Measurements from ENCODE around the gene ARHGAP23. TPM values are rescaled to one million over a fixed set of nuclear protein-coding genes. Genes with fewer than 3 reads are reported as not detected.

Gene ARHGAP23
- total RNA-seq, 3 donors from 2014 or later (not counting 1 experiment from before 2014, with no cell fraction given) = 0.19 to 1.8 (median 1.7) TPM

DNA sequence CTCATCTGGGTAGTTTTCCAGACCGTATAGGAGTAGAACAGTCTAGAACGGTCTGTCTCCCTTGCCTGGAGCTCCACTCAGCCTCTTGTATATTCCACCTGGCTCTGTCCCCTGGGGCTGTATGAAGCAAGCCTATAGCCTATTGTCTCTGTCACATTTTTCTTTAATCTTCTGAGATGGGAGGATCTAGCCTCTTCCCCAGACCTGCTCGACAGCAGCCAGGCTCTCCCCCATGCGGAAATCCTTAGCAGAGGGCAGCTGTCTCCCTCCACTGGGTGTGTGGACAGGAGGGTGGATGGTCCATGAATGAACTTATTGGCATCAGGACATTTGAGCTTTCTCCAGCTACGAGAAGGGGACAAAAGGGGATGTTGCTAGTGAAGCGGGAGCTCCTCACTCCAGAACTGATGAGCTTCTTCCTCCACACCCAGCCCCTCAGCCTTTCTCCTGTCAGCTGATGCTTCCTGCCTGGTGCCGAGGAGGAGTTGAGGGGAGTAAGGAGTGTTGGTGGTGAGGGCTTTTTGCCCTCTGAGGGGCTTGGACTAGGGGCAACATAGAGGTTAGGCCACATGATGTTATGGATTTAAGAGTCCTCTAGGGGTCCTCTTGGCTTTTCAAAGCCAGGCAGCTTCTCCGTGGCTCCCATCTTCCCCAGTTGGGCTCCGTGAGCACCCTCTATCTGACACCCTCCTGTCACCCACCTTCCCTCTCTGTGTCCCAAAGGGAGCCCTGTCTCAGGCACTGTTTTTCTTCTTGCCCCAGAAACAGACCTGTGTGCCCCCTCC, 28.0 kb downstream of the ARHGAP23 start:
- DNase-seq = no peak
- H3K36me3 Mint-ChIP-seq = no peaks in the 10 kb centered on the region
- peaks cover 10 to 18% of the 10 kb centered on the region in 2 donors for H3K4me1 Mint-ChIP-seq
- Histone ChIP-seq H3K9me3 (ENCODE audit: control insufficient read depth, insufficient read depth, low read length) (no peaks in the 10 kb centered on the region), H3K27ac (ENCODE audit: low read length) (no peak overlapping the region), H3K4me3 (ENCODE audit: low read length) (no peak overlapping the region), H3K27me3 (ENCODE audit: control insufficient read depth, insufficient read depth, low read length) (peaks cover 10% of the 10 kb centered on the region), H3K36me3 (ENCODE audit: control insufficient read depth, insufficient read depth, low read length) (no peaks in the 10 kb centered on the region), H3K4me1 (ENCODE audit: control insufficient read depth, insufficient read depth, low read length) (no peaks in the 10 kb centered on the region)
- WGBS (ENCODE audit: insufficient coverage) = 93% methylated on average over 8 of the region's 9 CpGs
- no peak for ATAC-seq
- peaks cover 36 to 42% of the 10 kb centered on the region in 2 donors for H3K27me3 Mint-ChIP-seq (ENCODE audit: low read depth in 2 of 2)
- H3K27ac Mint-ChIP-seq = no peak overlapping the region
- intact Hi-C loops (cut with micrococcal nuclease) = no loop called here
- H3K4me3 Mint-ChIP-seq = no peak overlapping the region
- TF ChIP-seq, protein P1, sequence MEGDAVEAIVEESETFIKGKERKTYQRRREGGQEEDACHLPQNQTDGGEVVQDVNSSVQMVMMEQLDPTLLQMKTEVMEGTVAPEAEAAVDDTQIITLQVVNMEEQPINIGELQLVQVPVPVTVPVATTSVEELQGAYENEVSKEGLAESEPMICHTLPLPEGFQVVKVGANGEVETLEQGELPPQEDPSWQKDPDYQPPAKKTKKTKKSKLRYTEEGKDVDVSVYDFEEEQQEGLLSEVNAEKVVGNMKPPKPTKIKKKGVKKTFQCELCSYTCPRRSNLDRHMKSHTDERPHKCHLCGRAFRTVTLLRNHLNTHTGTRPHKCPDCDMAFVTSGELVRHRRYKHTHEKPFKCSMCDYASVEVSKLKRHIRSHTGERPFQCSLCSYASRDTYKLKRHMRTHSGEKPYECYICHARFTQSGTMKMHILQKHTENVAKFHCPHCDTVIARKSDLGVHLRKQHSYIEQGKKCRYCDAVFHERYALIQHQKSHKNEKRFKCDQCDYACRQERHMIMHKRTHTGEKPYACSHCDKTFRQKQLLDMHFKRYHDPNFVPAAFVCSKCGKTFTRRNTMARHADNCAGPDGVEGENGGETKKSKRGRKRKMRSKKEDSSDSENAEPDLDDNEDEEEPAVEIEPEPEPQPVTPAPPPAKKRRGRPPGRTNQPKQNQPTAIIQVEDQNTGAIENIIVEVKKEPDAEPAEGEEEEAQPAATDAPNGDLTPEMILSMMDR (IDR thresholded peaks at IDR 0.05) = no peak
- no peaks in the 10 kb centered on the region for H3K9me3 Mint-ChIP-seq

DNA sequence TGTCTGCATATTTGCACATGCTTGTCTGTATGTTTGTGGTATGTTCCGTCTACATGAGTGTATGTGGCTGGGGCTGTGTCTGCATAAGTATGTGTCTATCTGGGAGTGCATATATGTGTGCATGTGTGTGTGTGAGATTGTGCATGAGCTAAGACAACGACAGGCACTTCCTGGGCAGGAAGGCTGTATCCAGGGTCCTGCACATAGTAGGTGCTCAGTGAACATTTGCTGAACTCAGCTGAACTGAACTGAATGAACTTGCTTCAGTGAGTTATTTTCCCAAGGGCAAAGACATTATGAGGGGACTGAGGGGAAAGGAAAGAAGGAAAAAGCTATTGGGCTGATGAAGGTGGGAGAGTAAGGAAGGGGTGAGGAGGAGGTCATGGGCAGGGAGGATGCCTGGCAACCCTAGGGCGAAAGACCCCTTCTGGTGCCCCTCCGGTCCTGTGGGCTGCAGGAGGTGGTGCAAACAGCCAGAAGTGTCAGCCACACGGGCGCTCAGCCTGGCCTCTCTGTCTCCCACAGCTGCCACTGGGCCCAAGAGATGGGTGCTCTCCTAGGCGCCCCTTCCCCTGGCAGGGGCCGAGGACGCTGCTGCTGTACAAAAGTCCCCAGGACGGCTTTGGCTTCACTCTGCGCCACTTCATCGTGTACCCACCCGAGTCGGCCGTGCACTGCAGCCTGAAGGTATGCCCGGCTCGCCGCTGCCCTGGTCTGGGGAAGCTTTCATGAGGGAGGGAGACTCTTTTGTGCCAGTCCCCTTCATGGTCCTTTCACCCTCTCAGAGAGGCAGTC, 29.5 kb downstream of the ARHGAP23 start:
- H3K36me3 ChIP-seq (ENCODE audit: control insufficient read depth, insufficient read depth, low read length) = no peaks in the 10 kb centered on the region
- WGBS (ENCODE audit: insufficient coverage) = 86% methylated on average over 18 of the region's 18 CpGs
- H3K27ac ChIP-seq (ENCODE audit: low read length) = no peak overlapping the region

DNA sequence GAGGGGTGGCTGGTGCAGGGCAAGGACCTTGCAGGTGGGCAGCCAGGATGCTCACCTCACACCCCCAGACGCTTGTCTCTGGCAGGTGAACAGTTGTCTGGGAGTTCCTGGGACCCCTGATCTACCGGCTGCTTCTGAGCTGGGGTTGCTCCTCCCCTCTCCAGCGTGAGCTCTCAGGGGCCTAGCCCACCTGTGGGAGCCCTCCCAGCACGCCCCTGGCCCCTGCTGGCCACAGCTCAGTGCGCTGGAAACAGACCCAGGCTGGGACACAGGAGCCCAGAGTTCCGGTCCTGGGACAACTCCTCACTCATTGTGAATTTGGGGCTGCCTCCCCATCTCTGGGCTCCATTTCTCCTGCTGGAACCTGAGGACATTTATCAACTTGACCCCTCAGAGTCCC, 30.3 kb downstream of the ARHGAP23 start:
- H3K9me3 Mint-ChIP-seq = no peaks in the 10 kb centered on the region
- no peaks in the 10 kb centered on the region for H3K4me1 ChIP-seq (ENCODE audit: control insufficient read depth, insufficient read depth, low read length)
- intact Hi-C loops (cut with micrococcal nuclease) = no loop called here
- no peaks in the 10 kb centered on the region for H3K36me3 ChIP-seq (ENCODE audit: control insufficient read depth, insufficient read depth, low read length)
- DNase-seq (no peak), ATAC-seq (no peak)
- H3K4me3 Mint-ChIP-seq = no peak overlapping the region
- H3K27me3 Mint-ChIP-seq (ENCODE audit: low read depth in 2 of 2) = peaks cover 23 to 25% of the 10 kb centered on the region in 2 donors
- 92% methylated on average over 6 of the region's 6 CpGs for whole genome bisulfite sequencing (ENCODE audit: insufficient coverage)
- no peak overlapping the region for H3K4me3 ChIP-seq (ENCODE audit: low read length)
- TF ChIP-seq, protein P1 (IDR thresholded peaks at IDR 0.05) = no peak
- H3K4me1 Mint-ChIP-seq = peaks cover 0 to 5% of the 10 kb centered on the region in 2 donors
- H3K27ac Mint-ChIP-seq = no peak overlapping the region
- no peaks in the 10 kb centered on the region for H3K9me3 ChIP-seq (ENCODE audit: control insufficient read depth, insufficient read depth, low read length)
- no peaks in the 10 kb centered on the region for H3K36me3 Mint-ChIP-seq
- peaks cover 2% of the 10 kb centered on the region for H3K27me3 ChIP-seq (ENCODE audit: control insufficient read depth, insufficient read depth, low read length)
- H3K27ac ChIP-seq (ENCODE audit: low read length) = no peak overlapping the region

More for the DNA sequence above, 29.5 kb downstream of the ARHGAP23 start:
- Mint-ChIP-seq H3K4me1 (peaks cover 6 to 13% of the 10 kb centered on the region in 2 donors), H3K4me3 (no peak overlapping the region), H3K36me3 (no peaks in the 10 kb centered on the region), H3K27ac (no peak overlapping the region), H3K27me3 (ENCODE audit: low read depth in 2 of 2) (peaks cover 30 to 32% of the 10 kb centered on the region in 2 donors), H3K9me3 (no peaks in the 10 kb centered on the region)
- no peaks in the 10 kb centered on the region for H3K4me1 ChIP-seq (ENCODE audit: control insufficient read depth, insufficient read depth, low read length)
- H3K27me3 ChIP-seq (ENCODE audit: control insufficient read depth, insufficient read depth, low read length) = peaks cover 6% of the 10 kb centered on the region
- H3K9me3 ChIP-seq (ENCODE audit: control insufficient read depth, insufficient read depth, low read length) = no peaks in the 10 kb centered on the region
- intact Hi-C loops (cut with micrococcal nuclease) = no loop called here
- no peak for DNase-seq
- ATAC-seq = no peak
- no peak overlapping the region for H3K4me3 ChIP-seq (ENCODE audit: low read length)
- TF ChIP-seq, protein P1 (IDR thresholded peaks at IDR 0.05) = no peak
